ENCODE data around the gene COPG2.
A peak's percentile ranks its signal among the peaks of the same experiment; 100 is the strongest.
"Not testable (repeated sequence)": the region's sequence is repeated elsewhere in the genome, so short reads cannot be mapped to it uniquely, and the experiment has no call there.

COPG2 gene

GRCh38 chr7:130595986-130596385 is 72.6 kb downstream of the COPG2 start:
- H3K27ac ChIP-seq = no peak overlapping the region
- no peaks in the 10 kb centered on the region for H3K36me3 ChIP-seq
- H3K9me3 ChIP-seq = no peaks in the 10 kb centered on the region
- TF ChIP-seq, protein P1, sequence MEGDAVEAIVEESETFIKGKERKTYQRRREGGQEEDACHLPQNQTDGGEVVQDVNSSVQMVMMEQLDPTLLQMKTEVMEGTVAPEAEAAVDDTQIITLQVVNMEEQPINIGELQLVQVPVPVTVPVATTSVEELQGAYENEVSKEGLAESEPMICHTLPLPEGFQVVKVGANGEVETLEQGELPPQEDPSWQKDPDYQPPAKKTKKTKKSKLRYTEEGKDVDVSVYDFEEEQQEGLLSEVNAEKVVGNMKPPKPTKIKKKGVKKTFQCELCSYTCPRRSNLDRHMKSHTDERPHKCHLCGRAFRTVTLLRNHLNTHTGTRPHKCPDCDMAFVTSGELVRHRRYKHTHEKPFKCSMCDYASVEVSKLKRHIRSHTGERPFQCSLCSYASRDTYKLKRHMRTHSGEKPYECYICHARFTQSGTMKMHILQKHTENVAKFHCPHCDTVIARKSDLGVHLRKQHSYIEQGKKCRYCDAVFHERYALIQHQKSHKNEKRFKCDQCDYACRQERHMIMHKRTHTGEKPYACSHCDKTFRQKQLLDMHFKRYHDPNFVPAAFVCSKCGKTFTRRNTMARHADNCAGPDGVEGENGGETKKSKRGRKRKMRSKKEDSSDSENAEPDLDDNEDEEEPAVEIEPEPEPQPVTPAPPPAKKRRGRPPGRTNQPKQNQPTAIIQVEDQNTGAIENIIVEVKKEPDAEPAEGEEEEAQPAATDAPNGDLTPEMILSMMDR (IDR thresholded peaks at IDR 0.05) = no peak
- no peaks in the 10 kb centered on the region for H3K4me1 ChIP-seq
- H3K4me3 ChIP-seq = no peak overlapping the region
- no peaks in the 10 kb centered on the region for H3K27me3 ChIP-seq
- intact Hi-C loops (cut with DNase I; ENCODE audit: low total_unique reads) = no loop called here
- DNase-seq = no peak

DNA sequence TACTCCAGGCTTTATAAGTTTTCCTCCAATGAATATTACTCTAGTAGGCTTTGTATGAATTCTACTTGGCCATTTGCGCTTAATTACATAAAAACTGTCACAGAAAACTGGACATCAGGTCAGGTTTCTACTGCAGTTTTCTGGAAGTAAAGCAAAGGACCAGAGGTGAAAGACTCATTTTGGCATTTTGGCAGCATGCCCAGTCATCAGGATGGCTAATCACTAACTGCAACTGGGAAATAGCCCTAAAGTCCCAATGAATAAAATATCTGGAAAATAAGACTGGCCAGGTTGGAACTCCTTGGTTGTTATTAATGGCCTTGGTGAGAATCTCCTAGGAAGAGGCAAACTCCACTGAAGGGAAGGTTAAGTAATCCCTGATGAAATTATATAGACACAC is 75.5 kb downstream of the COPG2 start:
- Histone ChIP-seq H3K27ac (no peak overlapping the region), H3K27me3 (no peaks in the 10 kb centered on the region), H3K4me1 (no peaks in the 10 kb centered on the region), H3K36me3 (no peaks in the 10 kb centered on the region), H3K9me3 (peaks cover 0 to 4% (median 0%) of the 10 kb centered on the region in 3 donors), H3K4me3 (no peak overlapping the region)
- intact Hi-C loops (cut with DNase I; ENCODE audit: low total_unique reads) = no loop called here
- DNase-seq = no peak
- TF ChIP-seq, protein P1 (IDR thresholded peaks at IDR 0.05) = no peak

DNA sequence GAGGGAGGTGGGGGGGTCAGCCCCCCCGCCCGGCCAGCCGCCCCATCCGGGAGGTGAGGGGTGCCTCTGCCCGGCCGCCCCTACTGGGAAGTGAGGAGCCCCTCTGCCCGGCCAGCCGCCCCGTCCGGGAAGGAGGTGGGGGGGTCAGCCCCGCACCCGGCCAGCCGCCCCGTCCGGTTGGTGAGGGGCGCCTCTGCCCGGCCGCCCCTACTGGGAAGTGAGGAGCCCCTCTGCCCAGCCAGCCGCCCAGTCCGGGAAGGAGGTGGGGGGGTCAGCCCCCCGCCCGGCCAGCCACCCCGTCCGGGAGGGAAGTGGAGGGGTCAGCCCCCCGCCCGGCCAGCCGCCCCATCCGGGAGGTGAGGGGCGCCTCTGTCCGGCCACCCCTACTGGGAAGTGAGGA is 77.1 kb downstream of the COPG2 start:
- DNase-seq, H3K4me1 ChIP-seq: not testable (repeated sequence)

DNA sequence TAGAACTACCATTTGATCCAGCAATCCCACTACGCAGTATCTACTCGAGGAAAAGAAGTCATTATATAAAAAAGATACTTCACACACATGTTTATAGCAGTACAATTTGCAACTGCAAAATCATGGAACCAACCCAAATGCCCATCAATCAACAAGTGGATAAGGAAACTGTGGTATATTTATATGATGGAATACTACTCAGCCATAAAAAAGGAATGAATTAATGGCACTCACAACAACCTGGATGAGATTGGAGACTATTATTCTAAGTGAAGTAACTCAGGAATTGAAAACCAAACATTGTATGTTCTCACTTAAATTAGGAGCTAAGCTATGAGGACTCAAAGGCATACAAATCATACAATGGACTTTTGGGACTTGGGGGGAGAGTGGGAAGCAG is 82.6 kb downstream of the COPG2 start:
- H3K27me3 ChIP-seq; H3K36me3 ChIP-seq; H3K4me1 ChIP-seq; intact Hi-C loops (cut with DNase I; ENCODE audit: low total_unique reads); DNase-seq; H3K27ac ChIP-seq; H3K9me3 ChIP-seq; H3K4me3 ChIP-seq: not testable (repeated sequence)

More for the DNA sequence above, 77.1 kb downstream of the COPG2 start:
- H3K9me3 ChIP-seq; intact Hi-C loops (cut with DNase I; ENCODE audit: low total_unique reads); H3K36me3 ChIP-seq; H3K27me3 ChIP-seq; H3K4me3 ChIP-seq; H3K27ac ChIP-seq: not testable (repeated sequence)

DNA sequence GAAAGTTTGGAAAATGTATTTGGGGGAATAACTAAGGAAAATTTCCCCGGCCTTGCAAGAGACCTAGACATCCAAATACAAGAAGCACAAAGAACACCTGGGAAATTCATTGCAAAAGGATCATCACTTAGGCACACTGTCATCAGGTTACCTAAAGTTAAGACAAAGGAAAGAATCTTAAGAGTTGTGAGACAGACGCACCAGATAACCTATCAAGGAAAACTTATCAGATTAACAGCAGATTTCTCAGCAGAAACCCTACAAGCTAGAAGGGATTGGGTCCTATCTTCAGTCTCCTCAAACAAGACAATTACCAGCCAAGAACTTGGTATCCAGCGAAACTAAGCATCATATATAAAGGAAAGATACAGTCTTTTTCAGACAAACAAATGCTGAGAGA is 93.4 kb downstream of the COPG2 start:
- H3K36me3 ChIP-seq; intact Hi-C loops (cut with DNase I; ENCODE audit: low total_unique reads); DNase-seq; H3K27ac ChIP-seq; H3K4me1 ChIP-seq; H3K9me3 ChIP-seq; H3K4me3 ChIP-seq; H3K27me3 ChIP-seq: not testable (repeated sequence)

DNA sequence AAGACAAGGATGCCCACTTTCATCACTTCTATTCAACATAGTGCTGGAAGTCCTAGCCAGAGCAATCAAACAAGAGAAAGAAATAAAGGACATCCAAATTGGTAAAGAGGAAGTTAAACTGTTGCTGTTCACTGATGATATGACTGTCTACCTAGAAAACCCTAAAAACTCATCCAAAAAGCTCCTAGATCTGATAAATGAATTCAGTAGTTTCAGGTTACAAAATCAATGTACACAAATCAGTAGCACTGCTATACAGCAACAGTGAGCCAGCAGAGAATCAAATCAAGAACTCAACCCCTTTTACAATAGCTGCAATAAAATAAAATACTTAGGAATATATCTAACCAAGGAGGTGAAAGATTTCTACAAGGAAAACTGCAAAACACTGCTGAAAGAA is 98.4 kb downstream of the COPG2 start:
- DNase-seq; H3K27ac ChIP-seq; intact Hi-C loops (cut with DNase I; ENCODE audit: low total_unique reads); H3K4me1 ChIP-seq; H3K4me3 ChIP-seq; H3K27me3 ChIP-seq; H3K36me3 ChIP-seq; H3K9me3 ChIP-seq: not testable (repeated sequence)

GRCh38 chr7:130566898-130567280 is 101.7 kb downstream of the COPG2 start:
- Histone ChIP-seq H3K27ac (no peak overlapping the region), H3K4me1 (no peaks in the 10 kb centered on the region), H3K36me3 (no peaks in the 10 kb centered on the region), H3K27me3 (no peaks in the 10 kb centered on the region), H3K4me3 (no peak overlapping the region), H3K9me3 (peaks cover 0 to 12% (median 9%) of the 10 kb centered on the region in 3 donors)
- no peak for DNase-seq
- TF ChIP-seq, protein P1 (IDR thresholded peaks at IDR 0.05) = no peak
- intact Hi-C loops (cut with DNase I; ENCODE audit: low total_unique reads) = no loop called here

DNA sequence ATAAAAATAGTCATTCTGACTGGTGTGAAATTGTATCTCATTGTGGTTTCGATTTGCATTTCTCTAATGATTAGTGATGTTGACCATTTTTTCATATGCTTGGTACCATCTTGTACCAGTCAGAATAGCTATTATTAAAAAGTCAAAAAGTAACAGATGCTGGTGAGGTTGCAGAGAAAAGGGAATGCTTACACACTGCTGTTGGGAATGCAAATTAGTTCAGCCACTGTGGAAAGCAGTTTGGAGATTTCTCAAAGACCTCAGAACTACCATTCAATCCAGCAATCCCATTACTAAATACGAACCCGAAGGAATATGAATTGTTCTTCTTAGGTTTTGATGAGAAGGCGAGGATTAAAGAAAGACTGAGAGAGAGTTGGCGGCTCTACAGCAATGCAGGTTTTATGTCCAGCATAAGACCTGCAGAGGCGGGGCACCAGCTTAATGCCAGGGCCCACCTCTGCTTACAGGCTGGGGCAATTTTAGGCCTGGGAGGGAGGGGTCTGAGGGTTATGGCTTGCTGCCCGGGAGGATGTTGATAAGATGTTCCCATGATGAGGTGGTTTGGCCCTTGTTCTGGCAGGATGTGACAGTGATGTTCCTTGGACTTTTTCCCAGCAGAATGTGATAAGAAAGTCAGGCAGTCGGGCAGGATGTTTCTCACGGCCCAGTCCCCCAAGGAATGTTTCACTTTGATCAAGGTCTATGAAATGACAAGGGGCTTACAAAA is 102.2 kb downstream of the COPG2 start:
- no peak overlapping the region for H3K27ac ChIP-seq
- TF ChIP-seq, protein P1 (IDR thresholded peaks at IDR 0.05) = no peak
- no peak overlapping the region for H3K4me3 ChIP-seq
- H3K27me3 ChIP-seq = no peaks in the 10 kb centered on the region
- peaks cover 0 to 12% (median 9%) of the 10 kb centered on the region in 3 donors for H3K9me3 ChIP-seq
- no peaks in the 10 kb centered on the region for H3K36me3 ChIP-seq
- intact Hi-C loops (cut with DNase I; ENCODE audit: low total_unique reads) = no loop called here
- DNase-seq = peak in 1 of 2 donors; percentile 24
- H3K4me1 ChIP-seq = no peaks in the 10 kb centered on the region

Data from tibial artery (tissue), 4 donors.